T-helper 1 cell (primary cell): Measurements from ENCODE around the gene NMUR1.

Experiments used
- DNase-seq, 5 donors: peaks; one replicate each; pipeline ENCODE4 v3.0.0-alpha.2; 2012 to 2020

The NMUR1 gene

DNA sequence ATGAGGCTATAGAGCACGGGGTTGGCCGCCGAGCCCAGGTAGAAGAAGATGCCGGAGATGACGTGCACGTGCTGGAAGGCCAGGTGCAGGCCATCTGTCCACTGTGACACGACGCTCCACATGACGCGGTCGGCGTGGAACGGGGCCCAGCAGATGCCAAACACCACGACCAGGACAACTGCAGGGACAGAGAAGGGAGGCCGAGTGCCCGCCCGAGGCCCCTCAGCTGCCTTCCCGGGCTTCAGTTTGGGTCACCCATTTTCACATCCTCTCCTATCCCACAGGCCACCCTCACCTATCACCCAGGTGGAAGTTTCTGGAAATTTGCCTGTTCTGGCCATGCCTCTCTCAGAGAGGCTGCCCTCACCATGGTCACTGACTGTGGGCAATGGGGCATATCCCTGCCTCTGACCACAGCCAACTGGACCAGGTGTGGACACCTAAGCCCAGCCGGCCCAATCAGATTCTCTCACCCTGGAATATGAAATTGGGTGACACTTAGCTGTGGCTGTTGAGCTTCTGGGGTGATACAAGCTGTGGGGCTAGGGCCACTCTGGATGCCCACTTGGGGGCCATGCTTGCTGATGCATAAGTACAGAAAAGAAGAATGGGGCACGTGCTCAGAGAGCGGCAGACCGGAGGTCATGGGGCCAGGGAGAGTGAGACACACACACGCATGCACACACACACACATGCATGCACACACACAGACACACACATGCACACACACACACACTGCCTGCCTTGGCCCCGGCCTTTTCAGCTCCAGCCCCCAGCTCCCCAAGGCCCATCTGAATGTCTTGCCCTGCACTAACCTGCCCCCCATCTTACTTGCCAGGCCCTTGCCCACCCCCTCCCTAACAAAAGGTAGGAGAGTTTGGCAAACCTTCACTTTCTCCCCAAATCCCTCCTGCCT, 4.7 kb downstream of the NMUR1 start:
- no peak for DNase-seq

DNA sequence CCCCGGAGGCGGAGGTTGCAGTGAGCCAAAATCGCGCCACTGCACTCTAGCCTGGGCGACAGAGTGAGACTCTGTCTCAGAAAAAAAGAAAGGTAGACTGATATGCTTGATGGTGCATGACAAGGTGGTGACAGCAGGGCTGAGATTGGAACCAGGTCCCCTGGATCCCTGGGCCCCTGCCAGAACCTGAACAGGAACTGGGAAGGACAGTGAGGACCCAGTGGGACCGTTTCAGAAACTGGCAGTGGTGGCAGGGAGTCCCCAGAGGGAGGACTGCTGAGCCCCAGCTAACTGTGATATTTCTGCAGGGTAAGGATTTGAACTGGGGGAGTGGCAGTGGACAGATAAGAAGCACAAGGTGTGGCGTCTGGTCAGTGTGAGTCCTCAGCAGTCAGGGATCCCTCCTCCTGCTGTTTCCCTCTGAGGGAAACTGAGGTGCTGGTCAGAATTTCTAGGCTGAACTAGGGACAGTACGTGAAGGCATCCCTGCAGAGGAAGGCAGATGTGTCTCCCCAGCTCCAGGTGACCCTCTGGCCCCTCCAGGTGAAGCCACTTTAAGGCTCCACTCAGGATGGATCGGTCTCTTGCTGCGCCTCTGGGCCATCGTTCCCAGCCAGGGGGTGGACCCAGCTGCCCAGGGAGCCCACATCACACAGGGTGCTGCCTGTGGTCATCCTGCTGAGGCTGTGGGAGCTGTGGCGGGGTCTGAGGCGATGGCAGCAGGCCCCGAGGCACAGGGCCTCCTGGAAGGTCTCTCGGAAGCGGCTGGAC, 5.6 kb downstream of the NMUR1 start:
- DNase-seq, result no peak

DNA sequence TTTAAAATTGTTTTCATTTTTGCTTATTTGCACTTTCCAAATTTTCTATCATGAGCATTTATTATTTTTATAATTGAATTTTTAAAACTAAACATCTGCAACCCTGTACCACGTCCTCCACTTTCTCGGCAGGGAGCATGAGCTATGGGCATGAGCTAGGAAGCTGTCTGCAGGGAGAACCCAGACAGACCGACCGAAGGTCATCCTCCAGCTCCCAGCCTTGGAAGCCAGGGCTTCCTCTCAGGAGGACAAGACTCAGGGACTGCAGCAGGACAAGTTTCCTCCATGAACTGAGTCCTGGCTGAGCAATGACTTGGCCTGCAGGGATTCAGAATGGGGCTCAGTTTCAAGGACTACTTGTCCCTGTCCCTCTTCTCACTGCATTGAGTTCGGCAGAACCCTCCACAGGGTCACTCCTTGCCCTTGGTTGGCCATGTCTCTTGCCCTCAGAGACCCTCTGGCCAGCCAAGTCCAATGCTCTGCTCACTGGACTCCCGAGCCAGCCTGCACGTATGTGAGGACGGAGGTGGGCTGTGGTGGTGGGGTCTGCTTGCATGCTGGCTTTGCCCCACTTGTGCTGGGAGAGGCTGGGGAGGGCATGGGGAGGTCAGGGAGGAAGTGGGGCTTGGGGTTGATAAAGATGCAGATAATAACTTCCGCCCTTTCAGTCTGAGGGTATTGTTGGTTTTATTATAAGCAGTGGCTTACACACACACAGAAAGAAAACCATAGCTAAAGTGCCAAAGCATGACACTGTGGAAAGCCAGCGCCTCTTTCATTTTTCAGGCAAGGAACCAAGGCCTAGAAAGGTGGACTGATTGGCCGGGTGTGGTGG, 6.6 kb downstream of the NMUR1 start:
- DNase-seq, result peak in 1 of 5 donors; percentile 39

DNA sequence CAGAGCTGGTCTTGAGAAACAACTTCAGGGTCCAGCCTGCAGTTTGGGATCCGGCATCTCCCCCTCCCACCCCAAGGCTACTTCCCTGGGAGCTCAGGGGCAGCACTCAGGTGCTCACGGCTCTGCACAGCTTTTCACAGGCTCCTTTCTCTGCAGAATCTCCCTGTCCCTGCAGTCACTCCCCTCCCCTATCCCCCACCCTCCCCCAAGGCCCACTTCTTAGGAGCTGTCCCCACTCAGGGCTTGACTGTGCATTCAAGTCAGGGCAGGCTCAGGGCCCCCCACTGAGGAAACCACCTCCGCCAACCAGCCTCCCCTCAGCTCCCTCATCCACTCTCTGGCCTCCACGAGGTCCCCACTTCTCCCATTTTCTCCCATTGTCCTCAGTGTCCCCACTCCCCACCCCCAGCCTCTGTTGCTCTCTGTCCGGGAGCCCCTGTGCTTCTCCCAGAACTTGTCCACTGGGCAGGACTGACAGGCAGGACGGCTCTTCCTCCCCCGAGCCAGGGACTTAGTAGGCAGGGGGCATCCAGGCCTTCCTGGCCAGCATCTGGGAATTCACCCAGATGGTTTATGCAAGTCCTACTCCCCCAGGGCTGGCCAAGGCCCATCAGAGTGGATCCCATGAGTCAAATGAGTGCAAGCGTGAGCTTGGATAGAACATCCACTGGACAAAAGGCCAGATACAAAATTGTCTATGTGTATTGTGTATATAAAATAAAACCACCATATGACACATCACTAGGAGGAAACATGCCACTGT, 7.6 kb downstream of the NMUR1 start:
- DNase-seq, result no peak

DNA sequence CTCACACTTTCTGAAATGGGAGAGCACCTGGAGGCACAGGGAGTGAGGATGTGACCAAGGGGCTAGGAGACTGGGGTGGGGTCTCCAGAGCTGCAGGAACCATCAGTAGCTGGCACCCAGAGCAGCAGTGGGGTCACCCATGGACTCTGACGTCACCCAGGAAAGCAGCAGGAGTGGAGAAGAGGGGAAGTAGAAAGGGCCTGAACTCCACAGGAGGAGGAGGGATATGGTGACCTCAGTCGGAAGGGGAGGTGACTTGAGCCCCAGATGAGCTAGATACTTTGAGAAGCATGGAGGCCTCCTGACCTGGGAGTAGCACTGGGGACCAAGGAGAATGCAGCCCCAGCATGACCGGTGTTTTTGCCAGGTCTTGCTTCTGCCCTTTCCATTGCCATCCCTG, 8.8 kb downstream of the NMUR1 start:
- no peak for DNase-seq

DNA sequence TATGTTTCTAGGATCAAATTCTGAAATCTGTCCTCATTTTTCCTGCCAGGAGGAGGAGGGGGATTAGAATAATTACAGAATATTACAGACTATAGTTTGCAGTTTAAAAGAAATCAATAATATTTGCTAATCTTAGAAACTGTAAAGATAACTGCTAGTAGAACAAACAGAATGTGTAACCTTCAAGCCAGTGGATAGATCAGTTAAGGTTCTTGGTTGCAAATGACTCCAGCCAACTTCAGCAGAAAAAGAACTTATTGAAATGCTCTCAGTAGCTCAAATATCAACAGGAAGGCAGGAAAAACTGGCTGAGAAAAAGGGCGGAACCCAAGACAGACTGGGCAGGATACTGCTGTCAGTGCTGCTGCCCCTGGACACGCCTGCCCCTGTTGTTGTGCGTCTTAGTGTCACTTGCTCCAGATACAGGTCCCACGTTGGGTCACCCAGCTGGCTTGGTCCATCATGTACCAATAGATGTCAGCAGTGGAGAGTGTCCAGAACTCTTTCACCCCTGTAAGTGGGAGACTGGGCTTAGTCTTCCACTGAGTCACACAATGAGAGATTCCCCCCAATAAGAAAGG, 10.2 kb downstream of the NMUR1 start:
- no peak for DNase-seq

DNA sequence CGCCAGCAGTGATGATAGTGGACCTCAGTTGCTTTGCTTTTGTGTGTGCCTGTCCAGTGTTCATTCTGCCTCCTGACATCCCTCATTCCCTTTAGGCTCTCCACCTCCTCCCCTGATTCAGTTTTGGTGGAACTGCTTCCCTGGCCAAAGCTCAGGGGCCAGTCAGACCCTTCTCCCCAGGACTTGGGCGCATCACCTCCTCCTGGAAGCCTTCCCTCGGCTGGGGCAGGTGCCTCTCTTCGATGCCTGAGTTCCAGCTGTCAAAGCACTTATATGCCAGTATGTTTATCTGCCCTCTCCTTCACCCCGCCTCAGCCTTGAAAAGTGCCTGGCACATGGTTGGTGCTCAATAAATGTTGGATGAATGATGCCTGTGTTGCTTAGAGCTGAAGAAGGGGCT, 11.5 kb downstream of the NMUR1 start:
- DNase-seq, result no peak

DNA sequence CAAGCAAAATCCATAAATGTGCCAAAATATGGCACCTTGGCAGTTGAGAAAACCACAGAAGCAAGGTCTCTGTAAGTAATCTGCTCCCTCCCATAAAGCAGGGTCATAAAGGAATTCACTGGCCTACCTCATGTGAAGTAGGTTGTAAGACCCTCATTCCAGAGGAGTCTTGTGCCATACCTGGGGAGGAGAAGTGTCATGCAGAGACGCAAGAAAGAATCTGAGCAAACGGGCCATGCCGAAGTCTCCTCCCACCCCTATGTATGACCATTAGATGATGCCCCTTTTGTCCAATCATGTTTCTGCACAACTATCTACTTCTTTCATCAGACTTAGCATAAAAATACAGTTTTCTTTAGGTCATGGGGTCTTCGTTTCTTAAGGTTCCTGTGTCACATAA, 14.6 kb downstream of the NMUR1 start:
- DNase-seq, result no peak

DNA sequence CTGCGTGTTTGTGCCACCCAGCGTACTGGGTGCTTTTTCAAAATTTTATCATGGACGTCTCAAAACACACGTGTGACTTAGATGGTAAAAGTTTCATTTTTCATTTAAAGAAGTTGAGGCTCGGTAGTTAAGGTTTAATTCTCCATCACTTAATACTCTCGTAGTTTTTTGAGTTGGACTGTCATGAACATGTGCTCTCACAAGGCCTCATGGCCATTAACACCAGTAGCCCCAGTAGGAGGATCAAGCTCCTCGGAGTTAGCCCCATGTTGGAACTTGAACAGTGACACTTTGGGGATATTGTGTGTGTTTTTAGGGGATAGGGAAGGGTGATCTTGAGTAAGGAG, 15.3 kb downstream of the NMUR1 start:
- DNase-seq, result no peak

DNA sequence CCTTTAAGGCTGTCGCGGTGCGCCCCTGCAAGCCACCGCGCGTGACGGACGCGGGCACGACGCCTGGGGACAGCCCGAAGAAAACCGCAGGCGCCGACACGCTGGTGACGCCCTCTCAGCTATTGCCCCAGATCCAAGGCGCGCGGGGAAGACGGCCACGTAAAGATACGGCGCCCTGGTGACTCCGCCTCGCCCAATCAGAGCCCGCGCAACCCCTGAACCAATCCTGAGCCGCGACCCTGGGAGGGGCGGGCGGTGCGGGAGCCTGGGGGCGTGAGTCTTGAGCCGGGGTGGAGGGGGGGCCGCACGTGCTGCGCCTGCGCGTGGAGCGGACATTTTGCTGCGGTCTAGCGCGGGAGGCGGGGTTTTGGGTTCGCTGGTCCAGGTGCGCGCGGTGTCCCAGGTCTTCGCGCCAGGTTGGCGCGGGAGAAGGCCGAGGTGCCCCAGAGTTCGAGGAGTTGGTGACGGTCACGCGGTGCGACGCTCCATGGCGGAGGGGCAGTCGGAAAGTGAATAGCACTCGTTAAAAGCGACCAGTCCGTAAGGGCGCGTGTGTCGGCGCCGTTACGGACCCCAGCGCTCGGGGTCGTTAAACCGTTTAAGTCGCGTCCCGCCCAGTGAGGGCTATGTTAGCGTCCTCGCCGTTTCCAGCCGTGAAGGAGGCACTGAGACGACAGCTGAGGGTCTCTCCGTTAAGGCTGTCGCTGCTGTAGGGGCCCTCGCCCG, 15.9 kb downstream of the NMUR1 start:
- DNase-seq, result peak; percentile 96 to 99 (median 98)

DNA sequence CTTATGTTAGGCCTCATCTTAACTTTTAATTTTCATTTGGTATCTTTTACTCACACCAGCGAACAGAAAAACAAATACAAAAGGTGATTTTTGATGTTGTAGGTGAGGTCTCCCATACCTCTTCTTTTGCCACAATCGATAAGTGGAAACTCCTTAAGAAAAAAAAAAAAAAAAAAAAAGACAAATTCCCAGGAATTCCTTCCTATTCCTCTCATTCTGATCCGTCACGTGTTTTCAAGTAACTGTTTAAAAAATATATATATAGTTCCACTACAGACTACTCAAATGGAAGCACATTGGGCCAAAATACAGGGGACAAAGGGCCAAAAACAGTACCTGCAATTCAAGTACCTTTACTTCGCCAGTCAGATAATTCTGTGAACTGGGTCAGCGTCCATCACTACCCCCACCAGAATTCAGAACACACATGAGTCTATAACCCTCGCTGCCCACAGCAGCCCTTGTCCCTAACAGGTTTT, 16.5 kb downstream of the NMUR1 start:
- DNase-seq, result no peak

DNA sequence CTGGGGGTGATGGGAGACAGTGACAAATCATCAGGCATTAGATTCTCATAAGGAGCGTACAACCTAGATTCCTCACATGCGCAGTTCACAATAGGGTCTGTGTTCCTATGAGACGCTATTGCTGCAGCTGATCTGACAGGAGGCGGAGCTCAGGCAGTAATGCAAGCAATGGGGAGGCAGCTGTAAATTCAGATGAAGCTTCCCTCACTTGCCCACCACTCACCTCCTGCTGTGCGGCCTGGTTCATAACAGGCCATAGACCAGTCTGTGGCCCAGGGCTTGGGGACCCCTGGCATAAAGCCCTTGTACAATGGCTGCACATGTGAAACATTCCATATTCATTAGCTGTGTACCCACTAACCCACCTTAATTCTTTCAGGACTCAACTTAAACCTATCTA, 18.0 kb downstream of the NMUR1 start:
- DNase-seq, result no peak

DNA sequence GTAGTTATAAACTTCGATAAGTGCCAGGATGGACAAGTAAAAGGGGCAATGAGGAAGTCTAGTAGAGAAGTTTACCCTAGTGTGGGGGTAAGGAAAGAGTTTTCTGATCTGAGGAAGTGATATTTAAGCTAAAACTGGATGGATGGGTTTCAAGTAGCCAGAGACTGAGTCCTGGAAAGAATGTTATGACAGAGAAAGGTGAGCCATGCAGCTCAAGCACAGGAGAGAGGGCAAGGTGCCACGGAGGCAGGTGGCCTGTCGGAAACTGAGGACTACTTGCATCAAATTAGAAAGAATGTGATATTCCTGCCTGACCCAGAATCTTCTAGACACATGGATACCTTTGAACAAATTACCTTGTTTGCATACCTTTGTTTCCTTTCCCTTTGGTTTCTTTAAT, 26.5 kb downstream of the NMUR1 start:
- DNase-seq, result no peak

DNA sequence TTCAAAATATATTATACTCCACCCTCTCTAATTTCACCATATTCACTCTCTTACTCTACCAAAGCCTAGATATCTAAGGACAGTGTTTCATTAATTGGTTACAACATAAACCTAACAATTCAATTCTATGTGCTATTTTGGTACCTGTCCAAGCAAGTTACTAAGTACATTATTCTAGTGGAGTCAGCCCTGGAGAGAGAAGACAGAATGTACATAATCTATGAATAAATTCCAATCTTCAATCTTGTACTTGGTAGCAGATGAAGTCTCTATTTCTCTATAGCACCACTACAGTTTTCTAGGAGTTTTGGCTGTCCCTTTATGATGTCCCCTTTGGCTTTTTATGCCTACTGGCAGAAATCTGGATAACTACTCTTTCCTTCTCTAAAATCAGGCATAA, 27.6 kb downstream of the NMUR1 start:
- DNase-seq, result no peak

DNA sequence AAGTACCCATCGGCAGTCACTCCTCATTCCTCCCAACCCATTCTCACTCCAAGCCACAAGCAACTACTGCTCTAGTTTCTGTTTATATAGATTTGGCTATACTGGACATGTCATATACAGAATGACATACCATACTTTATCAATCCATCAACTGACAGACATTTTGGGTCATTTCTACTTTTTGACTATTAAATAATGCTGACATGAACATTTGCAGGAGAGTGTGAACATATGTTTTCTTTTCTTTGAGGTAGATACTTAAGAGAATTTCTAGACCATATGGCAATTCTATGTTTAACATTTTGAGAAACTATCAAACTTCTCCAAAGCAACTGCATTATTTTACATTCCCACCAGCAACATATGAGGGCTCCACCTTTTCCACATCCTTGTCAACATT, 32.6 kb downstream of the NMUR1 start:
- DNase-seq, result no peak

DNA sequence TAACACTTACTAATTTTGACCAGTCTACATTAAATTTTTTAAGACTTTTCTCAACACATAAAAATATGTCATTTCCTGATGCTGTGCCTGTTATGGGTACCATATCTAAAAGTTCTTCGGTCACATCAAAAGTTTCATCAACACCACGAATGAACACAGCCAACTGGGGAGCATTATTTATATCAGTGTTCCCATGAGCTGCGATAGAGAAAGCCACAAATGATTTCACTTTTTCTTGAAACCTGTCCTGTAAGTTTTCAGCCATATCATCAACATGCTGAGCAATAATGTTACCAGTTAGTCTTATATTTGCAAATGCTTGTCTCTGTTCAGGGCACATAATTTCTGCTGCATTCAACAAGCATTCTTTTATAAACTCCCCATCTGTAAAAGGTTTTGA, 35.6 kb downstream of the NMUR1 start:
- no peak for DNase-seq

DNA sequence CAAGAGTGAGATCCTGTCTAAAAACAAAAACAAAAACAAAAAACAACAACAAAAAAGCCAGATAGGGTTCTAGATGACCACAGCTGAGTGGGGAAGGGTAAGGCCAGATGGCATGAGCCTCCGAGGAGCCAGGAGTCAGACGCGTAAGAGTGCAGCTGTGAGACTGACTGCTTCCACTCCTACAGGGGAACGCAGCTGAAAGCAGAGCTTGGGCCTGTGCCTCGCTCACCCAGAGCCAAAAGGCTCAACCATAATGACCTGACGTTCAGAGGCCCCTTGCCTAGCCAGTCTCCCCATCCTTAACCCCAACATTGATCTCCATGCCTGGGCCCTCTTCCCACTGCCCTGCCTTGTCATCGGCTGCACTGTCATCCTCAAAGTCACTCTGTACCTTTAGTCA, 39.4 kb downstream of the NMUR1 start:
- DNase-seq, result no peak

DNA sequence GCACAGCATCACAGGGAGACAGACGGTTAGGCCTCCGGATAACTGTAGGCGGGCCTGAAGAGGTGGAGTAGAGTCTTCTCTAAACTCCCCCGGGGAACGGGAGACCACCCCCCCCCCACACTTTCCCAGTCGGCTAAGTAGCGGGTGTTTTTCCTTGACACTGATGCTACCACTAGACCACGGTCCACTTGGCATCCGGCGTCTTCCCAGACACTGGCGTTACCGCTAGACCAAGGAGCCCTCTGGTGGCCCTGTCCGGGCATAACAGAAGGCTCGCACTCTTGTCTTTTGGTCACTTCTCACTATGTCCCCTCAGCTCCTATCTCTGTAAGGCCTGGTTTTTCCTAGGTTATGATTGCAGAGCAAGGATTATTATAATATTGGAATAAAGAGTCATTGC, 40.3 kb downstream of the NMUR1 start:
- no peak for DNase-seq

DNA sequence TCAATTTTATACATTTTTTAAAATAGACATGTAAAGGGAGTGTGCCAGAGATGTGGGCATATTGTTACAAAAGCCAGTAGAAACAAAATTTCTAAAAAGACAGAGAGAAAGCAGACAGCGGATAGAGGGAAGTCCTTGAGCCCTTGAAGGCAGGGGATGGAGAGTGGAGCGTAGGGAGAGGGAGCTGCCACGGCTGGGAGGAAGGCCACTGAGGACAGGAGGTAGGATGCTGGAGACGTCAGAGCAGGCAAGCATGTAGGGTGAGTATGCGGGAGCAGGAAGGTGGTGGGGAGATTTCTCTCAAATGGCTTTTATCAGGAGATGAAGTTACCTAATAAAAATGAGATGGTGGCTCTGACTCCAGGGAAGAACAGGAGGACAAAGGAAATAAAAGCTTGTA, 41.9 kb downstream of the NMUR1 start:
- no peak for DNase-seq

DNA sequence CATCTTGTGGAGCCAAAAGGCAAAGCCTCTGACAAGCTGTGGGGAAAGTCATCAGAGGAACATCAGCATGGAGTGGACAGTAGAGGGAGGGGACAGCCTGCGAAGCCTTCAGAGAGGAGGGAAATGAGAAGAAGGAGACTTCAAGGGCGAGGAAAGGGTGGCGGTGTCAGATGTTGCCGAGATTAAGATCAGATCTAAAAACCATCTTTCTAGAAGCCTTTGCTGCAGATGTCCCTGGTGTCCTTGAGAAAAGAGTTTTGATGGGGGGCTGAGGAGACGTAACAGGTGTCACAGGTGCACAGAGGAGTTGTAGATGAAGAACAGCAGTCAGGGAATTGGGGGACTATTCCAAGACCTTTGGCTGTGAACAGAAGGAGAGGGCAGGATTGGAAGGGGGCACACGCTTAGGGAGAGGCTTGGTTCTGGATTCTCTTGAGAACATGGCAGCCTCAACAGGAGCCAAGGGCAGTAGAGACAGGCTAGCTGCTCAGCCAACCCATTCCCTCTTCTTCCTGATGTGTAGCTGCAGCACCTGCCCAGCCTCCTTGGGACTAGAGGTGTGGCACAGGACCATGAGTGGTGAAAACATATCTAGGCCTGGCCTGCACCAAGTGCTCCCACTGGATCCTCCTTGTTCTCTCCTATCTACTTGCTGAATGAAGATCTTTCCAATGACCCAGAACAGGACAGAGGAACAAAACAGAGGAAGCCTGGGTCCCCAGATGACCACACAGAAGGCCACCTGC, 43.2 kb downstream of the NMUR1 start:
- DNase-seq, result no peak
